T47D (cell line): ENCODE results near the gene EVI5.

Experiments
- DNase-seq, 2 experiments: peaks; one replicate each; pipeline versions ENCODE4 v3.0.0 to v3.0.0-alpha.2; 2011 to 2012; ENCODE audit warnings: low read depth in 1 of 2, low spot score in 1 of 2
- JUND ChIP-seq: IDR thresholded peaks from 2 replicates; pipeline ENCODE4 v1.6.1; 2012; ENCODE audit warnings: low read depth
- in situ Hi-C: cut with HindIII; loops from 2 replicates; pipeline ENCODE4 v1.10.0; 2016; ENCODE audit warnings: low sequenced_read_pairs, low pct_unique_long_range_greater_than_20kb

Gene EVI5

GRCh38 chr1:92481599-92481925, 303.3 kb downstream of the EVI5 start:
- TF ChIP-seq JUND = no peak
- in situ Hi-C loops = no loop called here
- DNase-seq = no peak

DNA sequence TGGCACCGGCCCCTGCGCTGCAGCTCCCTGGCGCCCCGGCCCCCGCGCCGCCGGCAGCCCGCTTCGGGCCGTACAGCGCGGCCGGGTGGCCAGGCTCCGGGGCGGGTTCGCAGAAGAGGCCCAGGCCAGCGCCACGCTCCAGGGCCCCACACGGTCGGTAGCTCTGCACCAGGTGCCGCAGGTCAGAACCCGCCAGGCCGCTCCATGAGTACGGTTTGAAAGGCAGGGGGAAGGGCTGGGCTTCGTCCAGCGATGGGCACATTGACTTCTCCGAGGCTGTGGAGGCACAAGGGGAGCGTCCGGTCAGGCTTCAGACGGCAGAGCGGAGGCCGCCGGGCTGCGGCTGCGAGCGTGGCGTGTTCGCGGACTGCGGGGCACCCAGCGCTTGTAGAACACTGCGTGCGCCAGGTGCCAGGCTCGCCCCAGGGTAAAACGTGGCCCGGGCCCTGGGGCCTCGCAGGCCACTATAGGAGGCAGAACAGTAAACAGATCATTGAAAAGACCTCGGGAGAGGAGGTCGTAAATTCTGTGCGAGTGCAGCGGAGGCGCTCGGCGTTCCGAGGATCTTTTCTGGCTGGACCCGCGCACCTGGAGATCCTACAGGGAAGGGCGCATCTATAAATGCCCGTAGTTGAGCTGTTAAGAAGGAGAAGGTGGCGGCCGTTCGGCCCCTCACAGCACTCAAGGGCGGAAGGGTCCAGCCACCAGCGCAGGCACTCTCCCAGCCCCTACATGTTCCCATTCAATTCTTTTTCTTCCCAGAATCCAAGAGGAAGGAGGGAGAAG, 303.9 kb downstream of the EVI5 start:
- in situ Hi-C loops = no loop called here
- TF ChIP-seq JUND = no peak
- no peak for DNase-seq

GRCh38 chr1:92480200-92480812, 304.6 kb downstream of the EVI5 start:
- DNase-seq = no peak
- no peak for TF ChIP-seq JUND
- in situ Hi-C loops = no loop called here

GRCh38 chr1:92479587-92479986, 305.3 kb downstream of the EVI5 start:
- DNase-seq = no peak
- TF ChIP-seq JUND = no peak
- in situ Hi-C loops = no loop called here

GRCh38 chr1:92478393-92478792, 306.5 kb downstream of the EVI5 start:
- TF ChIP-seq JUND = no peak
- no peak for DNase-seq
- in situ Hi-C loops = no loop called here

GRCh38 chr1:92476071-92476631, 308.8 kb downstream of the EVI5 start:
- in situ Hi-C loops = no loop called here
- DNase-seq = no peak
- no peak for TF ChIP-seq JUND

DNA sequence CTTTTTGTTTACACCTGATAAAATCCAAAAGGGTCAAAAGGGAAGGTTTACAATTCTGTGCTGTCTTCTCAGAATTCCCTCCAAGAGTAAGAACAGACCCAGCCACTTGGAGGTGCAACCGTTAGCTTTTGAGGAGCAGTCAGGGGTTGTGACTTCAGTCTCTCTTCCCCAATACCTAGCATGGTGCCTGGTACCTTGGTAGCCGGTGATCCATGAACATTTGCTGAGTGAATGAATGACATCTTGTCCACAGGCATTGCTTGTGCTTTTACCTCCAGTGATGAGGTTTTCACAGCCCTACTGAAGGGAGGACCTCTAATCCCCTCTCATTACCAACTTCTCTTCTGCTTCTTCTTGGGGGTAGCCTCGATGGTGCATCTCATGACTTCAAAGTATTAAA, 309.9 kb downstream of the EVI5 start:
- TF ChIP-seq JUND = no peak
- no peak for DNase-seq
- in situ Hi-C loops = no loop called here

GRCh38 chr1:92473781-92474495, 311.0 kb downstream of the EVI5 start:
- in situ Hi-C loops = no loop called here
- TF ChIP-seq JUND = no peak
- no peak for DNase-seq

DNA sequence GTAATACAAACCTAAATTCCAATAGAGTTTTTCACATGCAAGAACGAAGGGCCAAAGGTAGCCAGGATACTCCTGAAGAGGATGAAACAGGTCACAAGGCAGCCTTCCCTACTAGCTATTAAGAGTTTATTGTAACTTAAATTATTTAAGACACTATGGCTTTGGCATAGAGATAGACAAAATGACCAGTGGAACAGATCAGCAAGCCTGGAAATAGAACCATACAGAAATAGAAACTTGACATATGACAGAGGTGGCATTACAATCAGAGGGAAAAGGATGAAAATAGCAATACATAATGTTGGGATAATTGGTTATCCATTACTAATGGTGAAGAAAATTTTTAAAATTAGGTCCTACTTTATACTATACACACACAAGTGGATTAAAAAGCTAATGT, 314.7 kb downstream of the EVI5 start:
- DNase-seq = no peak
- in situ Hi-C loops = no loop called here
- TF ChIP-seq JUND = no peak

DNA sequence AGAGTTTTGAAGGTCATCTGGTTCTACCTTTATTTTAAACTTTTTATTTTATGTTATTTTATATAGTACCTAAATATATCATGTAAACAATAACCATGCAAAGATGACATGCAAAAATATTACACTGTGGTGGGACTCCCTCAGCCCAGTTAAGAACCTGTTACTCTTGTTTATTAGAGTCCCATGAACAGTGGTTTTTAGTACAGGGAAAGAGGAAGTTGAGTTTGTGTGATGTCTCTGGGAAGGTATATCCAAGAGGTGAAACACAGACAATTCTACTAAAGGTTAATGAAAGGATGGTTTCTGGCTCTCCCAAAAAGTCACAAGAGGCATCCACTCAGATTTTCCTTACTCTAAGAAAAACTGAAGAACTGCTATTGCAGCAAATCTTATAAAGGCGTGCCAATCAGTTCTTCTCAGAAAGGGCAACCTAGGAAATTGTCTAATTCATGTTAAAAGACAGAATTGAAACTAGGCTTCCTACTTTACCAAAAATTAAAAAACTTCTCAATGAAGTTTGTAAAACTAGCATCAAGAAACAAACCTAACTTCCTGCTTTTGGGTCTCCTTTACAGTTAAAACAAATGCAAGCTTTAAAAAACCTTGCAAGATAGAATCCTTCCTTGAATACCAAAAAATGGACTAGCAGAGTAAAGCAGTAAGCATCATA, 318.1 kb downstream of the EVI5 start:
- DNase-seq = no peak
- in situ Hi-C loops = no loop called here
- TF ChIP-seq JUND = no peak

- in situ Hi-C loops = no loop called here
- no peak for TF ChIP-seq JUND
- no peak for DNase-seq
Observed at GRCh38 chr1:92465256-92465647, 319.7 kb downstream of the EVI5 start.

DNA sequence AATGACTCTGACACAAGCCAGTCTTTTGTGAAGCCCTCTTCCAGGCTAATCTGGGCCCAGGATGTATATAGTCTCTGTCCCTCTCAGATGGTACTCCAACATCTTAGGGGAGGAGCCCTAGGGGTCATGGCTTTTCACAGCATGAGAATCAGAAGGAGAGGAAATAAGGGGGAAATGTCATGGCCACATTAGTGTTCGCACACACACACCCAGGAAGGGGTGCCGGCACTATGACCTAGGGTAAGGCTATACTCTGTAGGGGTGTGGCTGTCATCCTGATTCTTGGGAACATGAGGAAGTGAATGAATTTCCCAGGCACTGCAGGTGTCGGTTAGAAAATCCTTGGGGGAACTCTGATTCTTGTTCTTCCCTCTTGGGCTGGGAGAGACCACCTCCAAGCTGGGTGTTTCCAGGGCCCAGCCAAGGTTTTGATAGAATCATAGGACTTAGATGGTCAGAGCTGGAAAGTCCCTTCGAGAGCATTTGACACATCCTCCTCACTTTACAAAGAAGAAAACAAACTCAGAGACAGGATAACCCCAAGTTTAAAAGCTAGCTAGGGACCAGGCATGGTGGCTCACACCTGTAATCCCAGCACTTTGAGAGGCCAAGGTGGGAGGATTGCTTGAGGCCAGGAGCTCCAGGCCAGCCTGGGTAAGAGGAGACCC, 320.2 kb downstream of the EVI5 start:
- no peak for DNase-seq
- in situ Hi-C loops = no loop called here
- no peak for TF ChIP-seq JUND
